Calu3 (cell line): Measurements from ENCODE around the gene MIA2. TPM values are rescaled to one million over a fixed set of nuclear protein-coding genes. Genes with fewer than 3 reads are reported as not detected.
"Not testable (repeated sequence)": the region's sequence is repeated elsewhere in the genome, so short reads cannot be mapped to it uniquely, and the experiment has no call there.

Experiments
- BruUV-seq: library from RNA; stranded (reverse); fragments of 400-500 nt; replicated peaks from 2 replicates; lab custom pipeline; 2021; lab: Mats Ljungman, UMichigan
- CTCF ChIA-PET: fragments of 300-600 bp; sonication (Branson Sonifier 250); formaldehyde crosslinking; loops from one replicate; lab custom pipeline; 2022; ENCODE audit warnings: antibody characterized with exemption; lab: Charles Lee
- DNase-seq: peaks from one replicate; pipeline ENCODE4 v3.0.0; 2022
- H3K27ac Mint-ChIP-seq: one replicate; pipeline ENCODE4 v1.8.0; 2022; ENCODE audit warnings: mixed read lengths; ENCODE audit not compliant: unreplicated experiment
- H3K27me3 Mint-ChIP-seq: one replicate; pipeline ENCODE4 v1.8.0; 2022; ENCODE audit warnings: mixed read lengths; ENCODE audit not compliant: unreplicated experiment
- H3K36me3 Mint-ChIP-seq: one replicate; pipeline ENCODE4 v1.8.0; 2022; ENCODE audit warnings: mild to moderate bottlenecking, moderate library complexity, mixed read lengths; ENCODE audit not compliant: insufficient read depth, unreplicated experiment
- H3K4me1 Mint-ChIP-seq: one replicate; pipeline ENCODE4 v1.8.0; 2022; ENCODE audit warnings: mild to moderate bottlenecking, low read depth, mixed read lengths; ENCODE audit not compliant: unreplicated experiment
- H3K4me3 Mint-ChIP-seq: one replicate; pipeline ENCODE4 v1.8.0; 2022; ENCODE audit warnings: mild to moderate bottlenecking, low read depth, moderate library complexity, mixed read lengths; ENCODE audit not compliant: unreplicated experiment
- H3K9me3 Mint-ChIP-seq: one replicate; pipeline ENCODE4 v1.8.0; 2022; ENCODE audit warnings: low read depth, mixed read lengths; ENCODE audit not compliant: unreplicated experiment
- intact Hi-C: fragments of 100-400 bp; cut with micrococcal nuclease; formaldehyde crosslinking; loops from one replicate; pipeline ENCODE4 v1.10.0; 2022; ENCODE audit not compliant: unreplicated experiment
- total RNA-seq: library from RNA; stranded (reverse); gene quantifications from 2 replicates; pipeline ENCODE4 v1.2.3, GENCODE V29; 2022
- TF ChIP-seq, protein P1 (sequence below): fragments of 200-600 bp; IDR thresholded peaks from one replicate; pipeline ENCODE4 v1.8.0; 2022; ENCODE audit warnings: antibody characterized with exemption; ENCODE audit not compliant: unreplicated experiment

Gene MIA2
- total RNA-seq, 1 experiment from 2014 or later: 49.1 TPM

DNA sequence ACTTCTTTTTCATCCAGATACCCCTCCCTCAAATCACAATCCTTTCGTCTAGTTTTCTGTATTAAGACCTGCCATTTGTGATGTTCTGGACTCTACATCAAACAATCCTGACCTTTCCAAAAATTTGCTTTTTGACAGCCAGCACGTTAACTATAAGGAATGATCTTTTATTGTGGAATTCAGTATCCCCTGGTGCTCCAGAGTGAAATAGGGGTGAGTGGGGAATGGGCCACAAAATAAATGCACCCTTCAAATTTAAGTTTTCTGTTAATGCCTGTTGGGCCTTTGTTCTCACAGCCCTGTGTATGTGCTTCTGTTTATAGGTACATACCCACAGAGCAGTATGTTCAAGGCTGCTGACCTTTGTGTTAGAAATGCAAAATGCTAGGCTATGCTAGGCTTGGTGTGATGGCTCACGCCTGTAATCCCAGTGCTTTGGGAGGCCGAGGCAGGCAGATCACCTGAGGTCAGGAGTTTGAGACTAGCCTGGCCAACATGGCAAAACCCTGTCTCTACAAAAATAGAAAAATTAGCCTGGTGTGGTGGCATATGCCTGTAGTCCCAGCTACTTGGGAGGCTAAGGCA lies 46.7 kb upstream of the MIA2 start:
- no peak overlapping the region for H3K4me3 Mint-ChIP-seq
- no peak for DNase-seq
- CTCF ChIA-PET: no interaction called here
- H3K36me3 Mint-ChIP-seq: peaks cover 15% of the 10 kb centered on the region
- H3K4me1 Mint-ChIP-seq: no peaks in the 10 kb centered on the region
- BruUV-seq: no TSS peak
- no peaks in the 10 kb centered on the region for H3K27me3 Mint-ChIP-seq
- H3K27ac Mint-ChIP-seq: no peak overlapping the region
- TF ChIP-seq, protein P1, sequence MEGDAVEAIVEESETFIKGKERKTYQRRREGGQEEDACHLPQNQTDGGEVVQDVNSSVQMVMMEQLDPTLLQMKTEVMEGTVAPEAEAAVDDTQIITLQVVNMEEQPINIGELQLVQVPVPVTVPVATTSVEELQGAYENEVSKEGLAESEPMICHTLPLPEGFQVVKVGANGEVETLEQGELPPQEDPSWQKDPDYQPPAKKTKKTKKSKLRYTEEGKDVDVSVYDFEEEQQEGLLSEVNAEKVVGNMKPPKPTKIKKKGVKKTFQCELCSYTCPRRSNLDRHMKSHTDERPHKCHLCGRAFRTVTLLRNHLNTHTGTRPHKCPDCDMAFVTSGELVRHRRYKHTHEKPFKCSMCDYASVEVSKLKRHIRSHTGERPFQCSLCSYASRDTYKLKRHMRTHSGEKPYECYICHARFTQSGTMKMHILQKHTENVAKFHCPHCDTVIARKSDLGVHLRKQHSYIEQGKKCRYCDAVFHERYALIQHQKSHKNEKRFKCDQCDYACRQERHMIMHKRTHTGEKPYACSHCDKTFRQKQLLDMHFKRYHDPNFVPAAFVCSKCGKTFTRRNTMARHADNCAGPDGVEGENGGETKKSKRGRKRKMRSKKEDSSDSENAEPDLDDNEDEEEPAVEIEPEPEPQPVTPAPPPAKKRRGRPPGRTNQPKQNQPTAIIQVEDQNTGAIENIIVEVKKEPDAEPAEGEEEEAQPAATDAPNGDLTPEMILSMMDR: no peak
- intact Hi-C loops: no loop called here
- H3K9me3 Mint-ChIP-seq: no peaks in the 10 kb centered on the region

DNA sequence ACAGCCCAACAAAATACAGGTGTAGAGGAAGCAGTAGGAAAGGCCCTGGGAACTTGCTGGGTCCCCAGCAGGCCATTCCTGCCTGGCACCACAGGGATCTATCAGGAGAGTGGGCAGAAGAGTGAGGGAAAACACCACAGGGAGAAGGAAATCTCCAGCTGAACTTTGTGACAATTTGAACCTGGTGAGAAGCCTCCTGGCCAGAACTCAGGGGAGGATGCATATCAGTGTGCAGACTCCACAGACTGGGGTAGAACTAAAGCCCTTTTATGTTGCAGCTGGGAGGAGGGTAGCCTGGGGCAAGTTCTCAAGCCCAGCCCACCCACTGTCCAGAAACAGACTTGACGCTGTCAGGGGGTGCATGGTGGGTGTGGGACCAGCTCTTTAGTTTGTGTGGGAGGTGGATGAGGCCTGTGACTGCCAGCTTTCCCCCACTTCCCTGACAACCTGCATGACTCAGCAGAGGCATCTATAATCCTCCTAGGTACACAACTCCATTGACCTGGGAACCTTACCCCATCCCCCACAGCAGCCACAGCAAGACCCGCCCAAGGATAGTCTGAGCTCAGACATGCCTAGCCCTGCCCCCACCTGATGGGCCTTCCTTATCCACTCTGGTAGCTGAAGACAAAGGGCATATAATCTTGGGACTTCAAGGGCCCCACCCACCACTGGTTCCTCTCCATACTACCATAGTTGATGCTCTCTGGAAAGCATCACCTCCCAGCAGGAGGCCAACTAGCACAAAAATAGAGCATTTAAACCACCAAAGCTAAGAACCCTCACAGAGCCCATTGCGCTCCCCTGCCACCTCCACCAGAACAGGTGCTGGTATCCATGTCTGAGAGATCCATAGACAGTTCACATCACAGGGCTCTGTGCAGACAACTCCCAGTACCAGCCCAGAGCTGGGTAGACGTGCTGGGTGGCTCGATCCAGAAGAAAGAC lies 29.8 kb upstream of the MIA2 start:
- CTCF ChIA-PET: interaction anchor here (1.2 kb wide), 1 partner anchor 28 kb away, joined by 3 read pairs; no protein-coding TSS in a partner anchor
- DNase-seq: peak; percentile 31
- H3K27me3 Mint-ChIP-seq: no peaks in the 10 kb centered on the region
- TF ChIP-seq, protein P1: no peak
- H3K27ac Mint-ChIP-seq: peak overlapping the region; percentile 1
- intact Hi-C loops: no loop called here
- no peaks in the 10 kb centered on the region for H3K9me3 Mint-ChIP-seq
- no peak overlapping the region for H3K4me3 Mint-ChIP-seq
- H3K4me1 Mint-ChIP-seq: peaks cover 25% of the 10 kb centered on the region
- no peaks in the 10 kb centered on the region for H3K36me3 Mint-ChIP-seq
- BruUV-seq: no TSS peak

DNA sequence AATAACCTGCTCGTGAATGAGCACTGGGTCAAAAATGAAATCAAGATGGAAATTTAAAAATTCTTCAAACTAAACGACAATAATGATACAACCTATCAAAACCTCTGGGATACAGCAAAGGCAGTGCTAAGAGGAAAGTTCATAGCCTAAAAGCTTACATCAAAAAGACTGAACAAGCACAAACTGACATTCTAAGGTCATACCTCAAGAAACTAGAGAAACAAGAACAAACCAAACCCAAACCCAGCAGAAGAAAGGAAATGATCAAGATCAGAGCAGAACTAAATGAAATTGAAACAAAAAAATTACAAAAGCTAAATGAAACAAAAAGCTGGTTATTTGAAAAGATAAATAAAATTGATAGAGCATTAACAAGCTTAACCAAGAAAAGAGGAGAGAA lies 26.3 kb upstream of the MIA2 start:
- H3K27ac Mint-ChIP-seq, intact Hi-C loops, H3K36me3 Mint-ChIP-seq, DNase-seq, H3K4me3 Mint-ChIP-seq, H3K27me3 Mint-ChIP-seq, CTCF ChIA-PET, BruUV-seq, H3K9me3 Mint-ChIP-seq: not testable (repeated sequence)
- peaks cover 17% of the 10 kb centered on the region for H3K4me1 Mint-ChIP-seq

DNA sequence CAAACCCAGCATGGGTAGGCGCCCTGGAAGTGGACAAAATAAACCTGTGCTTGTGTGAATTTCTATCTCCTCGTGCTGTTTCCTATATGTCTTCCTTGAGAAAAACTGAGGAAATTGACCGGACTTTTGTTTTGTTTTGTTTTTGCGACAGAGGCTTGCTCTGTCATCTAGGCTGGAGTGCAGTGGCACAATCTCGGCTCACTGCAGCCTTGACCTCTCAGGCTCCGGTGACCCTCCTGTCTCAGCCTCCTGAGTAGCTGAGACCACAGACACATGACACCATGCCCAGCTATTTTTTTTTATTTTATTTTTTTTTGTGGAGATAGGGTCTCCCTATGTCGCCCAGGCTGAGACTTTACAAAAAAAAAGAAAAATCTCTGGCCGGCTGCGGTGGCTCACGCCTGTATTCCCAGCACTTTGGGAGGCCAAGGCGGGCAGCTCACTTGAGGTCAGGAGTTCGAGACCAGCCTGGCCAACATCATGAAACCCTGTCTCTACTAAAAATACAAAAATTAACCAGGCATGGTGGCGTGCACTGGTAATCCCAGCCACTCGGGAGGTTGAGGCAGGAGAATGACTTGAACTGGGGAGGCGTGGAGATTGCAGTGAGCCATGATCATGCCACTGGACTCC lies 22.5 kb upstream of the MIA2 start:
- H3K27me3 Mint-ChIP-seq: no peaks in the 10 kb centered on the region
- CTCF ChIA-PET: no interaction called here
- no peaks in the 10 kb centered on the region for H3K9me3 Mint-ChIP-seq
- BruUV-seq: no TSS peak
- intact Hi-C loops: no loop called here
- H3K4me1 Mint-ChIP-seq: no peaks in the 10 kb centered on the region
- H3K36me3 Mint-ChIP-seq: no peaks in the 10 kb centered on the region
- TF ChIP-seq, protein P1: no peak
- no peak overlapping the region for H3K4me3 Mint-ChIP-seq
- H3K27ac Mint-ChIP-seq: no peak overlapping the region
- no peak for DNase-seq
